Suprapubic skin (tissue), 4 donors: ENCODE measurements around the gene FAM219A. TPM values are rescaled to one million over a fixed set of nuclear protein-coding genes. Genes with fewer than 3 reads are reported as not detected.

Experiments
- DNase-seq, 2 donors: peaks; one replicate each; pipeline ENCODE4 v3.0.0-alpha.2; 2019; ENCODE audit warnings: low spot score in 2 of 2
- H3K27ac ChIP-seq: fragments of 200-600 bp; sonication (generic); one replicate; pipeline ENCODE4 v1.5.1; 2019
- H3K27me3 ChIP-seq: fragments of 200-600 bp; sonication (generic); one replicate; pipeline ENCODE4 v1.5.1; 2019
- H3K36me3 ChIP-seq: fragments of 200-600 bp; sonication (generic); one replicate; pipeline ENCODE4 v1.5.1; 2019
- H3K4me1 ChIP-seq: fragments of 200-600 bp; sonication (generic); one replicate; pipeline ENCODE4 v1.5.1; 2019
- H3K4me3 ChIP-seq: fragments of 200-600 bp; sonication (generic); one replicate; pipeline ENCODE4 v1.5.1; 2019; ENCODE audit warnings: mild to moderate bottlenecking
- H3K9me3 ChIP-seq: fragments of 200-600 bp; sonication (generic); one replicate; pipeline ENCODE4 v1.5.1; 2019
- CTCF ChIP-seq, 2 donors: fragments of 200-600 bp in 1 of 2; fragments of 450-650 bp in 1 of 2; sonication (generic) in 1 of 2; IDR thresholded peaks; one replicate each; pipeline ENCODE4 v1.5.1; 2016 to 2019; ENCODE audit warnings: antibody characterized with exemption in 2 of 2, mild to moderate bottlenecking in 1 of 2, moderate library complexity in 1 of 2
- EP300 ChIP-seq: sonication (generic); formaldehyde crosslinking; IDR thresholded peaks from one replicate; pipeline ENCODE4 v1.6.1; 2017; ENCODE audit warnings: antibody characterized with exemption
- POLR2A ChIP-seq, 2 donors: fragments of 450-650 bp; IDR thresholded peaks; one replicate each; pipeline ENCODE4 v1.6.1; 2017; ENCODE audit warnings: antibody characterized with exemption in 2 of 2, mild to moderate bottlenecking in 2 of 2, moderate library complexity in 2 of 2
- POLR2AphosphoS5 ChIP-seq, 3 donors: sonication (generic); formaldehyde crosslinking; IDR thresholded peaks; one replicate each; pipeline ENCODE4 v1.6.1; 2017; ENCODE audit warnings: antibody characterized with exemption in 3 of 3
- WGBS: methylation state at CpG from one replicate; pipeline ENCODE4 v1.1.5; 2018; 5-methylcytosine and 5-hydroxymethylcytosine counted together
- total RNA-seq, 4 donors: library from RNA; depleted of rRNA; stranded (reverse); fragments of >200 nt; gene quantifications; one replicate each; pipeline ENCODE4 v1.1.0, GENCODE V29; 2016

FAM219A gene
- total RNA-seq, 4 donors from 2014 or later: 12.6 to 17.0 (median 15.0) TPM

DNA sequence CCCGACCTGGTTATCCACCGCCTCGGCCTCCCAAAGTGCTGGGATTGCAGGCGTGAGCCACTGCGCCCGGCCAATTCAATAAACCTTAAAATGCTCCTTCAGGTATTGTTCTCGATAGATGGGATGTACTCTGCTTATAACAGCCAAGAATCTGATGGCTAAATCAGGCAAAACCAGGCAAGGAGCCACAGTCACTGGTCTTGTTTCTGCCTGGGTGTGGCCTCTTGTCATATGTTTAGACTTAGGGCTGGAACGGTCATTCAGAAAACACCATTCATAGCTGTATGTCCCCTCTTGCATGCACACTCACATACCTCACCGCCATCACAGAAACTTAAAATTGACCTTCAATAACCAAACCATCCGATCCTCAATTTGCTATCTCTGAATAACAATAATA, 7.7 kb downstream of the FAM219A start:
- no peaks in the 10 kb centered on the region for H3K27me3 ChIP-seq
- no peaks in the 10 kb centered on the region for H3K36me3 ChIP-seq
- H3K4me3 ChIP-seq: no peak overlapping the region
- no peak for TF ChIP-seq POLR2AphosphoS5 (IDR thresholded peaks at IDR 0.05)
- no peak for TF ChIP-seq CTCF (IDR thresholded peaks at IDR 0.05)
- TF ChIP-seq EP300: no peak
- no peak for TF ChIP-seq POLR2A (IDR thresholded peaks at IDR 0.05)
- no peak for DNase-seq
- 79% methylated on average over 10 of the region's 10 CpGs for WGBS
- no peak overlapping the region for H3K27ac ChIP-seq
- no peaks in the 10 kb centered on the region for H3K9me3 ChIP-seq
- peaks cover 48% of the 10 kb centered on the region for H3K4me1 ChIP-seq

GRCh38 chr9:34446951-34447350, 11.4 kb downstream of the FAM219A start:
- WGBS: 100% methylated on average over 1 of the region's 1 CpG
- no peak for TF ChIP-seq POLR2A (IDR thresholded peaks at IDR 0.05)
- no peak for TF ChIP-seq EP300
- no peak for TF ChIP-seq CTCF (IDR thresholded peaks at IDR 0.05)
- no peak for TF ChIP-seq POLR2AphosphoS5 (IDR thresholded peaks at IDR 0.05)

DNA sequence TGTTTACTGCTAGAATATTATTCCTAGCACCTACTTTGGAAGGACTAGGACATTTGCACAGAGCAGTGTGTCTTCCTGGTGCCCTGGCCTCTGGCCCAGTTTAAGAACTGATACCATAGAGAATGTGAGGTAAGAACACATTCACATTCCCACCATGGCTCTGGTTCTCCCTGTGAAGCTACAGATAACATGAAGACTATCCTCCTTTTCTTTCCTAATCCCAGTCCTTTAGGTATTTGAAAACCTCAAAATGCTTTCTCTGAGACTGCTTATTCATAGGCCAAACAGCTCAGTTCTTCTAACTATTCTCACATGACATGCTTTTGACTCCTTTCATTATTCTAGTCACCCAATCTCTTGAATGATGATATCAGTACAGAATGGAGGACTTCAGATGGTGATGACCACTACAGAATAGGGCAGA, 11.9 kb downstream of the FAM219A start:
- DNase-seq: no peak
- Histone ChIP-seq H3K9me3 (no peaks in the 10 kb centered on the region), H3K36me3 (no peaks in the 10 kb centered on the region), H3K4me3 (no peak overlapping the region), H3K27ac (no peak overlapping the region), H3K4me1 (peaks cover 14% of the 10 kb centered on the region), H3K27me3 (no peaks in the 10 kb centered on the region)
- TF ChIP-seq POLR2AphosphoS5 (IDR thresholded peaks at IDR 0.05) (no peak), POLR2A (IDR thresholded peaks at IDR 0.05) (no peak), CTCF (IDR thresholded peaks at IDR 0.05) (no peak)

More at GRCh38 chr9:34446951-34447350, 11.4 kb downstream of the FAM219A start:
- Histone ChIP-seq H3K27ac (no peak overlapping the region), H3K9me3 (no peaks in the 10 kb centered on the region), H3K27me3 (no peaks in the 10 kb centered on the region), H3K4me3 (no peak overlapping the region), H3K36me3 (no peaks in the 10 kb centered on the region), H3K4me1 (peaks cover 15% of the 10 kb centered on the region)
- DNase-seq: no peak

DNA sequence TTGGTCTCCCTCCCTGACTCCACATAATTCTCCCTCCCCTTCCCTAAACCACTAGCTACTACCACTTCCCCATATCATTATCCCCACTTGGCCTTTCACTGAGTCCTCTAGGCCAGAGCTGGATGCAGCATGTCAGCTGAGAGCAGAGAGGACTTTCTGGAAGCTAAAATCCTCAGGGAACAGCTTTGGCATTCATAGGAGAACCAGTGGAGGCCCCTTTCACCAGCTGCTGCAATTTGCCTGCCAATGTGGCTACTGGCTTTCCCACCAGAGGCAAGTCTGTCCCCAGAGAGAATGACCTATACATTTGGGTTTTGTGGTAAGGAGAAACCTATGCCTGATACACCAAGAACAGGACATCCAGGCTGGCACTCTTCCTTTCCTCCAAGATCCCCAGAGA, 14.4 kb downstream of the FAM219A start:
- H3K9me3 ChIP-seq: no peaks in the 10 kb centered on the region
- TF ChIP-seq POLR2AphosphoS5 (IDR thresholded peaks at IDR 0.05) (no peak), CTCF (IDR thresholded peaks at IDR 0.05) (no peak), POLR2A (IDR thresholded peaks at IDR 0.05) (no peak), EP300 (no peak)

DNA sequence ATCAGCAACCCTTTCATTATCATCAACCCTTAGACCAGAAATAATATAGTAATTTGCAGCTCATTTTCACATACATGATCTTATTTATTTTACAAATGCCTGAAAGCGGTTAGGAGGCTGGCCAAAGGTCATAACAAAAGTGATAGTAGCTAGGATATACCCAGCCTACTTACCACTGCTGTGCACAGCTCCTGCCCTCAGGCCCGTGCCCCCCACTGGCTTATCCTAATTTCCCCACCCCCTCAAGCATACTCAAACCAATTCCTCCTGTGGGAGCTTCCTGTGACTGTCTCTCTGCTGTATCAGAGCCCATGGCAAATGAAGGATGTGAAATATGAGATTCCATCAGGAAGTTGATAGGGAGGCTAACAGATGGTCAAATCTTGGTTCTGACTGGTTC, 14.8 kb downstream of the FAM219A start:
- Histone ChIP-seq H3K27me3 (no peaks in the 10 kb centered on the region), H3K4me1 (peaks cover 7% of the 10 kb centered on the region), H3K27ac (no peak overlapping the region), H3K36me3 (no peaks in the 10 kb centered on the region), H3K4me3 (no peak overlapping the region), H3K9me3 (no peaks in the 10 kb centered on the region)
- whole genome bisulfite sequencing: 83% methylated on average over 2 of the region's 2 CpGs
- DNase-seq: no peak
- TF ChIP-seq CTCF (IDR thresholded peaks at IDR 0.05) (no peak), POLR2AphosphoS5 (IDR thresholded peaks at IDR 0.05) (no peak), POLR2A (IDR thresholded peaks at IDR 0.05) (no peak), EP300 (no peak)

More for the DNA sequence above, 14.4 kb downstream of the FAM219A start:
- no peaks in the 10 kb centered on the region for H3K27me3 ChIP-seq
- H3K36me3 ChIP-seq: no peaks in the 10 kb centered on the region
- peaks cover 7% of the 10 kb centered on the region for H3K4me1 ChIP-seq
- no peak overlapping the region for H3K27ac ChIP-seq
- DNase-seq: no peak
- H3K4me3 ChIP-seq: no peak overlapping the region
